D721Med (cell line): ENCODE results near the gene THSD8.
A peak's percentile ranks its signal among the peaks of the same experiment; 100 is the strongest.

ENCODE experiments used
- DNase-seq: peaks from one replicate; pipeline ENCODE4 v3.0.0; 2011; ENCODE audit warnings: low spot score; ENCODE audit not compliant: insufficient read length
- FAIRE-seq: peaks from 2 replicates; lab custom pipeline; 2011; peaks lifted over from hg19 to GRCh38; lab: Jason Lieb, UNC
- TF ChIP-seq, protein P1 (sequence below): IDR thresholded peaks from 2 replicates; pipeline ENCODE4 v1.5.1; 2012; ENCODE audit warnings: mild to moderate bottlenecking, control low read depth; ENCODE audit not compliant: insufficient read depth; ENCODE audit errors: missing control alignments

THSD8 gene

DNA sequence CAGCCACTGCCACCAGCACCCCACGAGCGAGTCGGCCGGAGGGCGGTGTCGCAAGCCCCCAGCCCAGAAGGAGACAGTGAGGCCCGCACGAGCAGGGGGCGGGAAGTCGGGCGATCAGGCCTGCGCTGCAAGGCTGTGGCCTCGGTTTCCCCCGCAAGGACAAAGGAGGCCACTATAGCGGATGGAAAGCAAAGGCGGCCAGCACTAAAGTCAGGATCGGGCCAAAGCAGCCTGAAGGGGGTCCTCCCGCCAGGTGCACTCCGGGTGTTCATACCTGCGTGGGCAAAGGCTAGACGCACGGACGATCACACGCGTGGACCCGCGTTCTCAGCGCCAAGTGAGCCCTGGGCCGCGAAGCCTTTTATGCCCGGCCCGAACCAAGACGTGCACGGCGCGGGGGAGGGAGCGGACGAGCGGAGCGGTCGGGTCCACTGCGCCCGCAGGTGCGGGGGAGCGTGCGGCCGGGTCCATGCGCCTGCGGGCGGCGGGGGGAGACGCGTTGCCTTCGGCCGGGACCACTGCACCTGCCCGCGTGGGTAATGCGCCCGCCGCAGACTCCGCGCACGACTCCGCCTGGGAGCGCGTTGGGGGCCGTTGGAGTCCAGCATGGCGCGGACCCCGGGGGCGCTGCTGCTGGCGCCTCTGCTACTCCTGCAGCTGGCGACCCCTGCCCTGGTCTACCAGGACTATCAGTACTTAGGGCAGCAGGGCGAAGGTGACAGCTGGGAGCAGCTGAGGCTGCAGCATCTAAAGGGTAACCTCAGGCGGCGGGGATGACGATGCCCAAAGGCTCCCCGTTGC is at the start of gene THSD8, which contains the start of gene PRDX2:
Gene THSD8 (plus strand): TSS at position 604 of the 801 bp plus-strand sequence. CDS start 3 bp downstream, at position 607.
Gene PRDX2 (minus strand): TSS at position 335 of the 801 bp plus-strand sequence. CDS start 539 bp downstream, outside the sequence.
- FAIRE-seq (no peak), DNase-seq (peak; percentile 88)
- TF ChIP-seq, protein P1, sequence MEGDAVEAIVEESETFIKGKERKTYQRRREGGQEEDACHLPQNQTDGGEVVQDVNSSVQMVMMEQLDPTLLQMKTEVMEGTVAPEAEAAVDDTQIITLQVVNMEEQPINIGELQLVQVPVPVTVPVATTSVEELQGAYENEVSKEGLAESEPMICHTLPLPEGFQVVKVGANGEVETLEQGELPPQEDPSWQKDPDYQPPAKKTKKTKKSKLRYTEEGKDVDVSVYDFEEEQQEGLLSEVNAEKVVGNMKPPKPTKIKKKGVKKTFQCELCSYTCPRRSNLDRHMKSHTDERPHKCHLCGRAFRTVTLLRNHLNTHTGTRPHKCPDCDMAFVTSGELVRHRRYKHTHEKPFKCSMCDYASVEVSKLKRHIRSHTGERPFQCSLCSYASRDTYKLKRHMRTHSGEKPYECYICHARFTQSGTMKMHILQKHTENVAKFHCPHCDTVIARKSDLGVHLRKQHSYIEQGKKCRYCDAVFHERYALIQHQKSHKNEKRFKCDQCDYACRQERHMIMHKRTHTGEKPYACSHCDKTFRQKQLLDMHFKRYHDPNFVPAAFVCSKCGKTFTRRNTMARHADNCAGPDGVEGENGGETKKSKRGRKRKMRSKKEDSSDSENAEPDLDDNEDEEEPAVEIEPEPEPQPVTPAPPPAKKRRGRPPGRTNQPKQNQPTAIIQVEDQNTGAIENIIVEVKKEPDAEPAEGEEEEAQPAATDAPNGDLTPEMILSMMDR, result no peak

DNA sequence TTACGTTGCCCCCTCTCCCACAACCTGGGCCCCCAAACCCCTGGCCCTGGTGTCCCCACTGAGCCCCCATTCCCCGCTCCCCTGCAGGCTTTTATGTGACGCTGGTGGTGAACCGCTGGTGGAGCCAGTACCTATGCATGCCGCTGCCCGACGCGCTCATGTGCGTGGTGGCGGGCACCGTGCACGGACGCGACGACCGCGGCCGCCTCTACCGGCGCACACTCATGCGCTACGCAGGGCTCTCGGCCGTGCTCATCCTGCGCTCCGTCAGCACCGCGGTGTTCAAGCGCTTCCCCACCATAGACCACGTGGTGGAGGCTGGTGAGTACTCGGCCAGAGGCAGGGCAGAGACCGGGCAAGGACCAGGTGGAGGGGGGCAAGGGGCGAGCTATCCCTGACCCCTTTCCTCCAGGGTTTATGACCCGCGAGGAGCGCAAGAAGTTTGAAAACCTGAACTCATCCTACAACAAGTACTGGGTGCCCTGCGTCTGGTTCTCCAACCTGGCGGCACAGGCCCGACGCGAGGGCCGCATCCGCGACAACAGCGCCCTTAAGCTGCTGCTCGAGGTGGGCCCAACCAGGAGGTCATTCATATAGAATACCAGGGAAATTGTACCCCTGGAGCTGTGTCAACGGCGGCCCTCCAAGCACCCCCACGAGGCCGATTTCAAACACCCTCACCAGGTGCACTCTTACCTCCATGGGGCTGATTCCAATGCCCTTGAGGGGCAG is 47.2 kb upstream of the THSD8 start:
- DNase-seq (no peak), FAIRE-seq (no peak)
- TF ChIP-seq, protein P1, result no peak

DNA sequence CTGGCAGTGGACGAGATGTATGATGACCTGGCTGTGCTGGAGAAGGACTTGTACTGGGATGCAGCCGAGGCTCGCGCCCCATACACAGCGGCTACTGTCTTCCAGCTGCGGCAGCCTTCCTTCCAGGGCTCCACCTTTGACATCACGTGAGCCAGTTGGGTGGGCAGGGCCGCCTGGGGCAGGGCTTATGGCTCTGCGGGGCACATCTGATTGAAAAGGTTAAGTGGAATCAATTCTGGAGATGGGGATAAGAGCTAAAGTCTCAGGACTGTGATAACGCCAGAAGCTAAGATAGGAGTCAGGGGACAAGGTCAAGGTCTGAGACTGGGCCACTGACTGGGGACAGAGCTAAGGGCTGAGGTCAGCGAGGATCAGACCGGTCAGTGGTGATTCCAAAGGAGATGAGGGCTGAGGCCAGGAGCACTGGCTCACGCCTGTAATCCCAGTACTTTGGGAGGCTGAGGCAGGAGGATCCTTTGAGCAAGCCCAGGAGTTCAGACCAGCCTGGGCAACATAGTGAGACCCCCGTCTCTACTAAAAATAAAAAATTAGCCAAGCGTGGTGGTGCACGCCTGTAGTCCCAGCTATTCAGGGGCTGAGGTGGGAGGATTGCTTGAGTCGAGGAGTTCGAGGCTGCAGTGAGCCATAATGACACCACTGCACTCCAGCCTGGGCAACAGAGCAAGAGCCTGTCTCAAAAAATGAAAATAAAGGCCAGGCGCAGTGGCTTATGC is 45.6 kb upstream of the THSD8 start:
- FAIRE-seq (no peak), DNase-seq (no peak)
- TF ChIP-seq, protein P1, result no peak

DNA sequence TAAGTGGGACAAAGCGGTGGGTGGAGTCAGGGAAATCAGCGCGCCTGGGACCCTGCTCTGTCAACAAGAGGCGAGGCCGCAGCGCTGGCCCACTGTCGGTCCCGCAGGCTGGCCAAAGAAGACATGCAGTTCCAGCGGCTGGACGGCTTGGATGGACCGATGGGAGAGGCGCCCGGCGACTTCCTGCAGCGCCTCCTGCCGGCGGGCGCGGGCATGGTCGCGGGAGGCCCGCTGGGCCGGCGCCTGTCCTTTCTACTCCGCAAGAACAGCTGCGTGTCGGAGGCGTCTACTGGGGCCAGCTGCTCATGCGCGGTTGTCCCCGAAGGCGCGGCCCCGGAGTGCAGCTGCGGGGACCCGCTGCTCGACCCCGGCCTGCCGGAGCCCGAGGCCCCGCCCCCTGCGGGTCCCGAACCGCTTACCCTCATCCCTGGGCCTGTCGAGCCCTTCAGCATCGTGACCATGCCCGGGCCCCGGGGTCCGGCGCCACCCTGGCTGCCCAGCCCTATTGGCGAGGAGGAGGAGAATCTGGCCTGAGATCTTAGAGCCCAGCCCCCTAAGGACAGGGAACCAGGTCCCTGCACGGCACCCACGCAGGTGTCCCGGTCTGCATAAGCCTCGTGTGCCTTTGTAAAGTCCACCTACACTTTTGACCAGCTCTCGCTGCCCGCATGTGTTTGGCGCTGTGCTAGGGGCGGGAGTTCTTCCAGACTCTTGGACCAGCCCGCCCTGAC is 44.2 kb upstream of the THSD8 start:
- no peak for FAIRE-seq
- peak; percentile 81 for DNase-seq
- TF ChIP-seq, protein P1, result peak; percentile 60

DNA sequence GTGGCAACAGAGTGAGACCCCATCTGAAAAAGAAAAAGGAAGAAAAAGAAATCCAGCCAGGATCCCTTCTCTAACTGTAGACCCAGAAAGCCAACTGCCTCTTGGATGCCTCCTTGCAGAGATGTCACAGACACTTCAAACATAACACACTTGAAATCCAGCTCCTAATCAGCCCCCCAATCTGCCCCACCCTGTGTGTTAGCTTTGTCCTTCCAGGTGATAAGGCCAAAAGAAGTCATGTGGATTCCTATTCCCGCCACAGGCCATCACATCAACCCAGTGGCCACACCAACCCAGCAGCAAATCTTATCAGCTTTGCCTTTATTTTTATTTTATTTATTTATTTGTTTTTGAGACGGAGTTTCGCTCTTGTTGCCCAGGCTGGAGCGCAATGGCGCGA is 42.2 kb upstream of the THSD8 start:
- no peak for FAIRE-seq
- TF ChIP-seq, protein P1, result no peak
- no peak for DNase-seq

DNA sequence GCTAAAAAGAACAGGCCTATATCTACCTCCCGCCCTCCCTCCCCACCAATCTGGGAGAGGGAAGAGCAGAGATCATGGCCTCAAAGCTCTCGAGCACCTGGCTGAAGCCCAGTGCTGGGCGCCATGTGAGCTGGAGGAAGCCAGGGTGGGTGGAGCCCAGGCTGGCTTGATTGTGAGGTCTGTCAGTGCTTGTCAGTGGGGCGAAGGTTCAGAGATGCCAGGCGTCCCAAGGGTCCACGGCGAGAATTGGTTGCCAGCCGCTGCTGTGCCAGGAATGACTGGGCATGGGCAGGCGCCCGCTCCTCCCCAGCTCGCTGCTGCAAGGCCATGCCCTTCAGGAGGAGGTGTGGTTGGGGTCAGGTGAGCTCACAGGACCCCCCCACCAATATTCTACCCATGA is 38.8 kb upstream of the THSD8 start:
- FAIRE-seq, result no peak
- TF ChIP-seq, protein P1, result no peak

More for the DNA sequence above, 38.8 kb upstream of the THSD8 start:
- DNase-seq, result no peak
